ENCODE data around the gene PLAAT1.

The PLAAT1 gene

GRCh38 chr3:193314161-193314560 lies 73.1 kb downstream of the PLAAT1 start:
- Histone ChIP-seq H3K4me1 (ENCODE audit: insufficient read depth, low read length) (no peaks in the 10 kb centered on the region), H3K36me3 (ENCODE audit: insufficient read depth, low read length) (no peaks in the 10 kb centered on the region), H3K4me3 (ENCODE audit: low read depth in 1 of 2, low read length in 2 of 2) (no peak overlapping the region), H3K27ac (ENCODE audit: low read depth, low read length) (no peak overlapping the region), H3K9me3 (ENCODE audit: low read length) (no peaks in the 10 kb centered on the region), H3K27me3 (ENCODE audit: control insufficient read depth in 1 of 2, insufficient read depth in 2 of 2, low read length in 2 of 2) (no peaks in the 10 kb centered on the region), H3K9ac (ENCODE audit: low read length) (no peak overlapping the region)

- no peak overlapping the region for H3K9ac ChIP-seq (ENCODE audit: low read length)
- no peak overlapping the region for H3K4me3 ChIP-seq (ENCODE audit: low read depth in 1 of 2, low read length in 2 of 2)
- no peaks in the 10 kb centered on the region for H3K9me3 ChIP-seq (ENCODE audit: low read length)
- no peaks in the 10 kb centered on the region for H3K36me3 ChIP-seq (ENCODE audit: insufficient read depth, low read length)
- no peaks in the 10 kb centered on the region for H3K4me1 ChIP-seq (ENCODE audit: insufficient read depth, low read length)
- no peaks in the 10 kb centered on the region for H3K27me3 ChIP-seq (ENCODE audit: control insufficient read depth in 1 of 2, insufficient read depth in 2 of 2, low read length in 2 of 2)
- H3K27ac ChIP-seq (ENCODE audit: low read depth, low read length) = no peak overlapping the region
Measured at GRCh38 chr3:193317682-193318300, 76.8 kb downstream of the PLAAT1 start.
